HG03520 (cell line): ENCODE results near the gene RBM17.
A peak's percentile ranks its signal among the peaks of the same experiment; 100 is the strongest.
"Not testable (repeated sequence)": the region's sequence is repeated elsewhere in the genome, so short reads cannot be mapped to it uniquely, and the experiment has no call there.

Source experiments
- ATAC-seq: cut with Tn5 transposase; IDR thresholded peaks from one replicate; pipeline ENCODE4 v1.9.1; 2021; ENCODE audit warnings: mild to moderate bottlenecking, moderate library complexity; ENCODE audit not compliant: unreplicated experiment

RBM17 gene

GRCh38 chr10:6134099-6134823 is 45.4 kb downstream of the RBM17 start:
- no peak for ATAC-seq

DNA sequence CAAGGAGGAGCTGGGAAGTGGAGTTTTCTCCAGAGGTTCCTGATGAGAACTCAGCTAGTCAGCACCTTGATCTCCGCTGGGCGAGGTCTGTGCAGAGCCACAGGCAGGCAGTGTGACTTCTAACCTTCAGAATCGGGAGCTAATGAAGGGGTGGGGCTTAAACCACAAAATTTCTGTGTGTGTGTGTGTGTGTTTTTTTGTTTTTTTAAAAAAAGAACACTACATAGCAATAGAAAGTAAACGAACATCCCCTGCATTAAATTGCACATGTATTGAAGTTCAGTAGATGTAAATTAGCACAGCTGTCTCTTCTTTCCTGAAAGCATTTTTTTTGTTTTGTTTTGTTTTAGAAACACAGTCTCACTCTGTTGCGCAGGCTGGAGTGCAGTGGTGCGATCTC is 46.2 kb downstream of the RBM17 start:
- peak; percentile 50 for ATAC-seq

- no peak for ATAC-seq
These were observed 46.8 kb downstream of the RBM17 start for GRCh38 chr10:6135589-6136168.

GRCh38 chr10:6136215-6137201 is 47.7 kb downstream of the RBM17 start:
- peak; percentile 39 for ATAC-seq

GRCh38 chr10:6138456-6138855 is 49.6 kb downstream of the RBM17 start:
- ATAC-seq: no peak

DNA sequence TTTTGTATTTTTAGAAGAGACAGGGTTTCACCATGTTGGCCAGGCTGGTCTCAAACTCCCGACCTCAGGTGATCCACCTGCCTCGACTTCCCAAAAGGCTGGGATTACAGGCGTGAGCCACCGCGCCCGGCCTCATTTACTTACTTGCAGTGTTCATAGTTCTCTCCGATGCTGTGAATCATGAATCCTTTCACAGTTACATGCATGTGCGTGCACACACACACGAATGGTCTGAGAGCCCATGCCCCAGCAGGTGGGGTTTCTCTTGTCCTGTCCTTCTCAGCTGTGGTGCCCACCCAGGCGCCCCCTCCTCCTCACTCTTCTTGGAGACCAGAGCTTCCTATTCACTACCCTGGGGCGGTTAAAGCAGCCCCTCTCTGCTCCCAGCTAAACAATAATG is 50.6 kb downstream of the RBM17 start:
- no peak for ATAC-seq

DNA sequence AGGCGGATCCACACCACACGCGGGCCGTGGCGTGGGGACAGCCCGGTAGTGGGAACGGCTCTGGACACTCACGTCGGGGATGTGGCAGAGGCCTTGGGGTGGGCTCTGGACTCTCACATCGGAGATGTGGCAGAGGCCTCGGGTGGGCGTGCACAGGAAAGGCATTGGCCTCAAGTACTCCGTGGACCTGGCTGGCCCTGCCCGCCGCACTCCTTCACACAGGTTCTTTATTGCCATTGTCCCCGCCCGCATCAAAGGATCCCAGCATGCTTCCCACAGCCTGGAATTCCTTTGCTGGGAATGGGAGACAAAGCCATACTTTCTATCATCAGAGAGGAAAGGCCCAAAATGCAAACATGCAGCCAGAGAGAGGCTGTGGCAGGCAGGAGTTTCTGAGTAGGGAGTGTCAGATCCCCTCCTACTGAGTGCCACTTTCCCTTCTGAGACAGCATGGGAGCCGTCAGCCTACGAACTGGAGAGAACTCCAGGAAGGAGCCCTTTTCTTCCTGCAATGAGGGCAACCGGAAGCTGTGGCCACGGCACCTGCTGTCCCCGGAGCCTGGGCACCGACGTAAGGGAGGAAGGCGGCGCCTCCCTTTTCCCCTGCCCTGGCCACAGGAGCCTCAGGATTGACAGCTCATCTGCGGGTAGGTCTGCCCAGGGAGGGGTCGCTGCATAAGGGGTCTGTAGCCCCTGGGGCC is 51.5 kb downstream of the RBM17 start:
- ATAC-seq: no peak

GRCh38 chr10:6140965-6141295 is 52.1 kb downstream of the RBM17 start:
- ATAC-seq: no peak

DNA sequence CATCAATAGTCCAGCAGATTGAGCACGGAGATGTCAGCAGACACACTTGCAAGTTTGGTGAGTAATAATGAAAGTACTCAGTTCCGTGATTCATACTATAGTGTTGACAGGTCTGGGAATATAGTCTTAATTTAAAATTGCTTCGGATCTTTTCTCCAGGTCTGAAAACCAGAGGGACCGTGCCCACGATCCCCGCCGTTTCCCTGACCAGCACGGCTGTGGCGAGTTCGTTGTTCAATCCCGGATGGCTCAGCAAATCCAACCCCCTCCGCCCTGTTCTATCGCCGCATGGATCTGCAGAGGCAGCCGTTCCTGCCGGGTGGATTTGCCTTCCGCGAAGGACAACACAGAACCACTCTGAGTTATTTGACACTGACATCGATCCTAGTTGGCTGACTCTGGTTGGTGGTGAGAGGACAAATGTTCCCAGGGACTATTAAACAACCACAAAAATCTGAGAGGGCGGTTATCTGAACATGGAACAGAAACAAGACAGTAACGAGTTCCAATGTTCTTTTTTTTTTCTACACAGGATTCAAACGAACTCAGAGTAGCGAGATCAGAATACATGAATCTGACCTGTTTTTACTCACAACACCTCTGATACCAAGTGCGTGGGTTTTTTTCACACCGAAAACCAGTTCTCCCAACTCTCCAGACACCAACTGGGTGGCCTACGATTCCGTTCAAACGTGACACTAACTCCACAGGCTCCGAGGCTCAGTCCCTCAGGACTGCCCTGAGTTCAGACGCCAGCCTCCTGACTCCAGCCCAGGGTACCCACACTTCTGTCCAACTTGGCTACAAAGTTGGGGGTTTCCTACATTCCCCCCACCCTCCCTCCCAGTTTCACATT is 52.7 kb downstream of the RBM17 start:
- ATAC-seq: peak; percentile 58

- ATAC-seq: not testable (repeated sequence)
These were observed 53.4 kb downstream of the RBM17 start for GRCh38 chr10:6142186-6142585.

DNA sequence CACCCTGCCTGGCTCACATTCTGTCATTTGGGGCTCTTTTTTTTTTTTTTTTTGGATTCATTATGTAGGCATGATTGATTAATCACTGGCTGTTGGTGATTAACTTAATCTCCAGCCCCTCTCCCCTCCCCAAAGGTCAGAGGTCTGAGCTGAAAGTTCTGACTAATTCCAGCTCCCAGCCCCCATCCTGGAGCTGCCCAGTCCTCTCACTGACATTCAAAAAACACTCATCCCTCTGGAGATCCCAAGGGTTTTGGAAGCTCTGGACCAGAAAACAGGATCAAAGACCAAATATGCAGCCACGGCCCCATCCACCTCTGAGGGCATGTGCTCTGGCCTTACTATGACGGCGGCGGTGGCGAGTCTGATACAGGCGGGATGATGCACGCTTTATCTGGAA is 53.8 kb downstream of the RBM17 start:
- no peak for ATAC-seq

GRCh38 chr10:6143181-6143580 is 54.3 kb downstream of the RBM17 start:
- ATAC-seq: no peak

GRCh38 chr10:6144406-6145165 is 55.8 kb downstream of the RBM17 start:
- ATAC-seq: peak; percentile 58

DNA sequence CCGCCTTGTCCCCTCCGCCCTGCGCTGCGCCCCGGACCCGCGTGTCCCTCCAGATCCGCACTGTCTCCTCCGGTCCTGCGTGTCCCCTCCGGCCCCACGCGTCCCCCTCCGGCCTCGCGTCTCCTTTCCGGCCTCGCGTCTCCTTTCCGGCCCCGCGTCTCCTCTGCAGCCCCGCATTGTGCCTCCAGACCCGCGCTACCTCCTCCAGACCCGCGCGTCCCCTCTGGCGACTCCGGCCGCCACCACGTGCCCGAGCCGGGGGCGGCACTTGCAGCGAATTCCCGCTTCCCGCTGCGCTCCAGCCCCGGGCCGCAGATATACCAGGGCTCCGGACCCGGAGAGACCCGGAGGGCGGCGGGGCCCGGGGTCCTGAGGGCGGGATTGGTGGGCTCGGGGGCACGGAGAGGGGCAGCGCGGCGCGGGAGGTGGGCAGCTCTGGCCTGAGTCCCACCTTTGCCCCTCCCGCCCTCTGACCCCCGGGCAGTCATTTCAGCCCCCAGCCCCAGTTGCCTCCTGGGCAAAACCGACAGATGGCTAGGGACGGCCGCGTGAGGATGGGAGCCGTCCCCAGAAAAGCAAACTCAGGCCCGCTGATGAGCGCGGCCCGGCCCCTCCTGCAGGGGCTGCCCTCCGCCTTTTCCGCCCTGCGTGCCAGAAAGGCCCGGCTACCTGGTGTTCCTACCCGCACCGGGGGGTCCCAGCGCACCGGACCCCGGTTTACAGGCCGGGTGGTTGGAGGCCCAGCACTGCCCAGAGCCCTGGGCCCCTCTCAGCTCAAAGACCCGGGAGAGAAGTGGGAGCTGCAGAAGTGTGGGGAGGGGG is 56.5 kb downstream of the RBM17 start:
- no peak for ATAC-seq

DNA sequence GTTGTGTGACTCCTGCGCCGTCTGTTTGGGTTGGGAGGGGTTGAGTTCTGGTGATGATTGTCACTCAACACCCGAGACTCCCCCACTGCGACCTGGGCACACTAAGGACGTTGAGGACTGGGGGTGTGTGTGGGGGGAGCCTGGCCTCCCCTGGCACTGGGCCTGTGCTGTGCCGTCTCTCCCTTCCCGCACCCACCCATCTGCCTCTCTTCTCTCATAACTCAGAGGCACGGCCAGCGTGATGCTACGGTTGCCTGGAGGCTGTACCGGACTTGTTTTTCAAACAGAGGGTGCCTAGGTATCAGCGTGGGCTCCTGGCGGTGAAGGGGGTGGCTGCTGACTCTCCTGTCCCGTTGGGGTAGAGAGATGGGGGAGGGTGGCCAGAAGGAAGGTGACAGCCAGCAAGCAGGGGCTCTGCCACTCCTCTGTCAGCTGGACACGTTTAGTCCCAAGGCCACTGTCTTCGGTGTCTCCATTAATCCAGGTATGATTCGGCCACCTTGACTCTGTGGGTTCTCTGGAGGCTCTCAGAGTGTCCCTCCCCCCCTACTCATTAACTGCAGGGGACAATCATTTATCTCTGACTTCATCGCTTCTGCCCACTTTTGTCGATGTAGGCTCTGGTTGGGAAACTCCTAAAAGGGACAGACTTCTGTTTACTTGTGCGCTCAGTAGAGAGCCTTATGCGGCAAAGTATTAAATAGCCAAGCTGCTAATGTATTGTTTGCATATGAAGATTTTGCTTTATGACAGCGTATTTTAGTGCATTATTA is 57.4 kb downstream of the RBM17 start:
- no peak for ATAC-seq

DNA sequence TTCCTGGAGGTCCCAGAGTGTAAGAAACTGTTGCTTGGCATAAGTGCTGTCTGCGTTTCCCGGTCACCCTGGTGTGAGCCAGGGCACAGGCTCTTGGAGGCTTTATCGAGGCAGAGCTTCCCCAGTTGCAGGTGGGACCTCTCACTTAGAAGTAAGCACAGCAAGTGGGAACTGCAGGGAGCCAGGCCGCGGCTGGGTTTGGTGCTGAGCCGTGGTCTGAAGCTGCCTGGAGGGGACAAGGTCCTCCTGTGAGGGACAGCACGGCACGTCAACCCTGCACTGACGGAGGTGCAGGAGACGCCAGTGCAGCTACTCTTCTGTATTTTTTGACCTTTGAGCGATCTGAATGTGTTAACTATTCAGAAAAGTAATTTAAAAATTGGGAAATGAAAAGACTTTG is 58.1 kb downstream of the RBM17 start:
- no peak for ATAC-seq

- ATAC-seq: no peak
These were observed 59.4 kb downstream of the RBM17 start for GRCh38 chr10:6148251-6148701.

GRCh38 chr10:6148908-6149307 is 60.1 kb downstream of the RBM17 start:
- no peak for ATAC-seq
